HG03196 (cell line): Measurements from ENCODE around the gene CUBN.

Experiments used
- ATAC-seq: cut with Tn5 transposase; IDR thresholded peaks from one replicate; pipeline ENCODE4 v1.9.1; 2021; ENCODE audit not compliant: unreplicated experiment

The CUBN gene

GRCh38 chr10:16799621-16800020 is 330.0 kb downstream of the CUBN start:
- peak; percentile 81 for ATAC-seq

- no peak for ATAC-seq
These were observed 331.0 kb downstream of the CUBN start for GRCh38 chr10:16798571-16798970.

- no peak for ATAC-seq
These were observed 334.1 kb downstream of the CUBN start for GRCh38 chr10:16795410-16796073.

- ATAC-seq, result no peak
These were observed 335.6 kb downstream of the CUBN start for GRCh38 chr10:16794005-16794404.

- no peak for ATAC-seq
These were observed 336.9 kb downstream of the CUBN start for GRCh38 chr10:16792675-16793074.

GRCh38 chr10:16789765-16790164 is 339.8 kb downstream of the CUBN start:
- no peak for ATAC-seq

GRCh38 chr10:16789261-16789660 is 340.4 kb downstream of the CUBN start:
- ATAC-seq, result no peak

GRCh38 chr10:16788778-16789177 is 340.8 kb downstream of the CUBN start:
- no peak for ATAC-seq

GRCh38 chr10:16788125-16788524 is 341.5 kb downstream of the CUBN start:
- ATAC-seq, result no peak

- peak; percentile 76 for ATAC-seq
These were observed 342.2 kb downstream of the CUBN start for GRCh38 chr10:16787361-16787791.

- no peak for ATAC-seq
These were observed 349.2 kb downstream of the CUBN start for GRCh38 chr10:16780338-16780880.

GRCh38 chr10:16779384-16779915 is 350.2 kb downstream of the CUBN start:
- no peak for ATAC-seq

GRCh38 chr10:16777473-16778370 is 351.9 kb downstream of the CUBN start:
- peak; percentile 42 for ATAC-seq

GRCh38 chr10:16776896-16777295 is 352.7 kb downstream of the CUBN start:
- no peak for ATAC-seq
